GM18909 (cell line): Measurements from ENCODE around the gene OMP.

Experiments
- ATAC-seq: cut with Tn5 transposase; IDR thresholded peaks from one replicate; pipeline ENCODE4 v1.9.1; 2021; ENCODE audit warnings: mild to moderate bottlenecking; ENCODE audit not compliant: unreplicated experiment, poor library complexity

OMP gene

GRCh38 chr11:77068457-77069335 is 33.9 kb upstream of the OMP start:
- ATAC-seq, result no peak

GRCh38 chr11:77069336-77069968 is 33.2 kb upstream of the OMP start:
- no peak for ATAC-seq

- no peak for ATAC-seq
Observed at GRCh38 chr11:77069969-77070582, 32.6 kb upstream of the OMP start.

- ATAC-seq, result no peak
Observed at GRCh38 chr11:77071077-77071476, 31.6 kb upstream of the OMP start.

- ATAC-seq, result no peak
Observed at GRCh38 chr11:77071671-77072605, 30.7 kb upstream of the OMP start.

GRCh38 chr11:77072851-77073327 is 29.8 kb upstream of the OMP start:
- no peak for ATAC-seq

- ATAC-seq, result no peak
Observed at GRCh38 chr11:77073328-77074001, 29.2 kb upstream of the OMP start.

GRCh38 chr11:77074205-77074604 is 28.4 kb upstream of the OMP start:
- ATAC-seq, result no peak

- no peak for ATAC-seq
Observed at GRCh38 chr11:77074626-77075221, 27.9 kb upstream of the OMP start.

GRCh38 chr11:77075425-77075905 is 27.2 kb upstream of the OMP start:
- ATAC-seq, result no peak

GRCh38 chr11:77079666-77080065 is 23.0 kb upstream of the OMP start:
- ATAC-seq, result no peak

- no peak for ATAC-seq
Observed at GRCh38 chr11:77080643-77081210, 21.9 kb upstream of the OMP start.

- ATAC-seq, result no peak
Observed at GRCh38 chr11:77081381-77081851, 21.2 kb upstream of the OMP start.

- ATAC-seq, result no peak
Observed at GRCh38 chr11:77081976-77082836, 20.4 kb upstream of the OMP start.

- no peak for ATAC-seq
Observed at GRCh38 chr11:77082838-77083565, 19.6 kb upstream of the OMP start.

- ATAC-seq, result no peak
Observed at GRCh38 chr11:77083566-77084245, 18.9 kb upstream of the OMP start.
